SK-N-SH (cell line): ENCODE measurements around the gene STAT5B. TPM values are rescaled to one million over a fixed set of nuclear protein-coding genes. Genes with fewer than 3 reads are reported as not detected.

Source experiments
- CTCF ChIA-PET: fragments of 300-600, 350-600 bp; formaldehyde crosslinking; extraction: SDS; loops from one replicate; lab custom pipeline; 2021; lab: Yijun Ruan, JAX
- POLR2A ChIA-PET: fragments of 350-600 bp; sonication (Branson Sonifier 250); formaldehyde crosslinking; extraction: SDS; loops from one replicate; lab custom pipeline; 2020; ENCODE audit warnings: antibody characterized with exemption, inconsistent platforms; lab: Yijun Ruan, JAX
- DNase-seq: peaks from one replicate; pipeline ENCODE4 v3.0.0; 2012
- H2AFZ ChIP-seq: fragments of 200-600 bp; sonication (generic); 2 replicates; pipeline ENCODE4 v1.8.1; 2016; ENCODE audit warnings: antibody characterized with exemption, mild to moderate bottlenecking, low read depth
- H3F3A ChIP-seq: fragments of 200-600 bp; sonication (generic); replicated peaks from 2 replicates; pipeline ENCODE3; 2016; ENCODE audit warnings: antibody characterized with exemption, mild to moderate bottlenecking; ENCODE audit not compliant: insufficient read depth
- H3K27ac ChIP-seq, 2 experiments: fragments of 200-500 bp in 1 of 2; fragments of 200-600 bp in 1 of 2; sonication (Bioruptor generic) in 1 of 2; sonication (generic), shearing (Covaris generic) in 1 of 2; 2 replicates each; pipeline versions ENCODE4 v1.5.1 to v1.6.1; 2014 to 2016; ENCODE audit warnings: low read depth in 2 of 2, inconsistent platforms in 1 of 2, low read length in 1 of 2, mild to moderate bottlenecking in 1 of 2, mixed read lengths in 1 of 2
- H3K27me3 ChIP-seq: fragments of 200-600 bp; sonication (generic), shearing (Covaris generic); 2 replicates; pipeline ENCODE4 v1.6.1; 2016; ENCODE audit warnings: mixed run types; ENCODE audit not compliant: insufficient read depth
- H3K36me3 ChIP-seq, 2 experiments: fragments of 200-500 bp in 1 of 2; fragments of 200-600 bp in 1 of 2; sonication (Bioruptor generic) in 1 of 2; sonication (generic) in 1 of 2; replicated peaks in 1 of 2; 2 replicates each; pipeline versions ENCODE3 to v1.5.1; 2014 to 2016; ENCODE audit warnings: low read length in 1 of 2, mild to moderate bottlenecking in 1 of 2; ENCODE audit not compliant: insufficient read depth in 2 of 2, control insufficient read depth in 1 of 2
- H3K4me1 ChIP-seq, 2 experiments: fragments of 200-500 bp in 1 of 2; fragments of 200-600 bp in 1 of 2; sonication (Bioruptor generic) in 1 of 2; sonication (generic), shearing (Covaris generic) in 1 of 2; 2 replicates each; pipeline versions ENCODE4 v1.5.1 to v1.6.1; 2014 to 2016; ENCODE audit warnings: low read depth in 1 of 2, low read length in 1 of 2, mixed run types in 1 of 2; ENCODE audit not compliant: insufficient read depth in 2 of 2, control insufficient read depth in 1 of 2
- H3K4me2 ChIP-seq: fragments of 200-600 bp; sonication (generic), shearing (Covaris generic); 2 replicates; pipeline ENCODE4 v1.6.1; 2017; ENCODE audit warnings: mixed run types
- H3K4me3 ChIP-seq, 2 experiments: fragments of 200-500 bp in 1 of 2; fragments of 200-600 bp in 1 of 2; sonication (Bioruptor generic) in 1 of 2; sonication (generic), shearing (Covaris generic) in 1 of 2; 2 replicates each; pipeline versions ENCODE4 v1.5.1 to v1.8.1; 2014 to 2016; ENCODE audit warnings: low read depth in 2 of 2, inconsistent platforms in 1 of 2, low read length in 1 of 2, mild to moderate bottlenecking in 1 of 2, mixed read lengths in 1 of 2, moderate library complexity in 1 of 2
- H3K79me2 ChIP-seq: fragments of 200-600 bp; sonication (generic); 2 replicates; pipeline ENCODE4 v1.8.1; 2017; ENCODE audit warnings: mild to moderate bottlenecking; ENCODE audit not compliant: insufficient read depth
- H3K9ac ChIP-seq: fragments of 200-600 bp; sonication (generic); 2 replicates; pipeline ENCODE4 v1.6.1; 2017; ENCODE audit warnings: mixed run types
- H3K9me2 ChIP-seq: fragments of 200-600 bp; sonication (generic); 2 replicates; pipeline ENCODE4 v1.6.1; 2017; ENCODE audit warnings: mixed run types
- H3K9me3 ChIP-seq: fragments of 200-600 bp; sonication (generic); 2 replicates; pipeline ENCODE4 v1.6.1; 2017; ENCODE audit warnings: mixed run types, mild to moderate bottlenecking, moderate library complexity
- H4K20me1 ChIP-seq: fragments of 200-600 bp; sonication (generic); 2 replicates; pipeline ENCODE4 v1.6.1; 2017; ENCODE audit warnings: mild to moderate bottlenecking, mixed run types; ENCODE audit not compliant: insufficient read depth
- CHD2 ChIP-seq: fragments of 150-350 bp; IDR thresholded peaks from 2 replicates; pipeline ENCODE4 v1.6.1; 2018; ENCODE audit warnings: low read length; ENCODE audit not compliant: partially characterized antibody
- EZH2phosphoT487 ChIP-seq: fragments of 200-600 bp; sonication (generic); IDR thresholded peaks from 2 replicates; pipeline ENCODE4 v1.6.1; 2017; ENCODE audit warnings: low read depth, mixed run types, mild to moderate bottlenecking, antibody characterized with exemption, moderate library complexity, borderline replicate concordance
- FOXM1 ChIP-seq: IDR thresholded peaks from 2 replicates; pipeline ENCODE4 v1.4.0; 2012; ENCODE audit warnings: low read depth, mild to moderate bottlenecking
- GABPA ChIP-seq: IDR thresholded peaks from 2 replicates; pipeline ENCODE4 v1.4.0; 2012; ENCODE audit warnings: low read depth, mild to moderate bottlenecking
- GATA2 ChIP-seq: sonication (generic); formaldehyde crosslinking; IDR thresholded peaks from 2 replicates; pipeline ENCODE4 v1.5.0; 2020; ENCODE audit warnings: mild to moderate bottlenecking, missing genetic modification reagents
- MAX ChIP-seq: IDR thresholded peaks from 2 replicates; pipeline ENCODE4 v1.4.0; 2012; ENCODE audit warnings: low read depth
- NFIC ChIP-seq: IDR thresholded peaks from 2 replicates; pipeline ENCODE4 v1.4.0; 2012; ENCODE audit warnings: borderline replicate concordance
- NRF1 ChIP-seq: IDR thresholded peaks from 2 replicates; pipeline ENCODE4 v1.6.1; 2012; ENCODE audit warnings: low read depth, mild to moderate bottlenecking, low read length
- POLR2AphosphoS5 ChIP-seq: IDR thresholded peaks from 2 replicates; pipeline ENCODE4 v1.6.1; 2012; ENCODE audit warnings: low read depth, low read length
- RAD21 ChIP-seq: IDR thresholded peaks from 2 replicates; pipeline ENCODE4 v1.6.1; 2012; ENCODE audit warnings: mild to moderate bottlenecking, low read length
- RCOR1 ChIP-seq: fragments of 150-350 bp; IDR thresholded peaks from 2 replicates; pipeline ENCODE4 v1.6.1; 2017; ENCODE audit warnings: antibody characterized with exemption, low read length
- REST ChIP-seq: IDR thresholded peaks from 2 replicates; pipeline ENCODE4 v1.6.1; 2012; ENCODE audit warnings: mild to moderate bottlenecking, low read depth, low read length, moderate library complexity
- RXRA ChIP-seq: IDR thresholded peaks from 2 replicates; pipeline ENCODE4 v1.4.0; 2012; ENCODE audit warnings: low read depth, mild to moderate bottlenecking, borderline replicate concordance
- SIN3A ChIP-seq: IDR thresholded peaks from 2 replicates; pipeline ENCODE4 v1.6.1; 2012; ENCODE audit warnings: low read depth, mild to moderate bottlenecking, low read length, moderate library complexity, borderline replicate concordance
- SMC3 ChIP-seq: IDR thresholded peaks from 2 replicates; pipeline ENCODE4 v1.6.1; 2012; ENCODE audit warnings: low read depth, low read length, improper control_type of control experiment
- TCF12 ChIP-seq: IDR thresholded peaks from 2 replicates; pipeline ENCODE4 v1.4.0; 2012
- WGBS: methylation state at CpG from one replicate; pipeline ENCODE4 v1.1.6; 2017; ENCODE audit warnings: low lambda C conversion rate; 5-methylcytosine and 5-hydroxymethylcytosine counted together
- polyA plus RNA-seq, 3 experiments: library from polyadenylated mRNA; depleted of rRNA; stranded (reverse); fragments of >200 nt; gene quantifications; 2 replicates each; pipeline ENCODE4 v1.2.3, GENCODE V29; 2012
- TF ChIP-seq, protein P1 (sequence below): fragments of 150-350 bp; IDR thresholded peaks from 2 replicates; pipeline ENCODE4 v1.6.1; 2016; ENCODE audit warnings: mild to moderate bottlenecking, low read depth, low read length
- TF ChIP-seq, protein P2 (sequence below): fragments of 150-350 bp; IDR thresholded peaks from 2 replicates; pipeline ENCODE4 v1.6.1; 2017; ENCODE audit warnings: antibody characterized with exemption, low read length, low read depth, borderline replicate concordance

The STAT5B gene
- polyA plus RNA-seq, 1 of the 3 experiments (the other 2 are of a cell fraction), result 23.6 TPM

GRCh38 chr17:42202696-42203095 is 73.5 kb downstream of the STAT5B start:
- H3K36me3 ChIP-seq, result peaks cover 10 to 19% of the 10 kb centered on the region in 2 experiments
- H3K4me2 ChIP-seq, result no peak overlapping the region
- no peaks in the 10 kb centered on the region for H3K27me3 ChIP-seq
- no peaks in the 10 kb centered on the region for H3K9me3 ChIP-seq
- H3K4me1 ChIP-seq, result peaks cover 0 to 12% of the 10 kb centered on the region in 2 experiments; a peak in 1 of 4 replicates
- no peak overlapping the region for H3K4me3 ChIP-seq
- TF ChIP-seq RCOR1, result no peak
- TF ChIP-seq CHD2, result no peak
- TF ChIP-seq MAX, result no peak
- TF ChIP-seq GATA2 (CRISPR knock-in tag), result no peak
- TF ChIP-seq RAD21, result no peak
- TF ChIP-seq RXRA, result no peak
- no peak for TF ChIP-seq SIN3A
- no peak for TF ChIP-seq NRF1
- TF ChIP-seq FOXM1, result no peak
- H2AFZ ChIP-seq, result no peak overlapping the region
- no peaks in the 10 kb centered on the region for H3K79me2 ChIP-seq
- H3F3A ChIP-seq, result no peaks in the 10 kb centered on the region
- no peak overlapping the region for H3K9ac ChIP-seq
- CTCF ChIA-PET, result interaction anchor here (0.8 to 3.8 kb wide), 7 partner anchors 15 to 121 kb away, joined by 3 to 19 read pairs (median 3); partner anchors contain the start of gene KCNH4
- no peak overlapping the region for H3K27ac ChIP-seq
- DNase-seq, result no peak
- POLR2A ChIA-PET, result no interaction called here
- H4K20me1 ChIP-seq, result no peaks in the 10 kb centered on the region
- H3K9me2 ChIP-seq, result no peaks in the 10 kb centered on the region
- 91% methylated on average over 5 of the region's 5 CpGs for WGBS

- H3K4me2 ChIP-seq, result no peak overlapping the region
- no peaks in the 10 kb centered on the region for H3K79me2 ChIP-seq
- TF ChIP-seq SMC3 (no peak), TCF12 (no peak), NFIC (no peak), NRF1 (no peak), GATA2 (CRISPR knock-in tag) (no peak), RAD21 (no peak), REST (no peak), POLR2AphosphoS5 (no peak), EZH2phosphoT487 (no peak), GABPA (no peak)
- TF ChIP-seq, protein P1, sequence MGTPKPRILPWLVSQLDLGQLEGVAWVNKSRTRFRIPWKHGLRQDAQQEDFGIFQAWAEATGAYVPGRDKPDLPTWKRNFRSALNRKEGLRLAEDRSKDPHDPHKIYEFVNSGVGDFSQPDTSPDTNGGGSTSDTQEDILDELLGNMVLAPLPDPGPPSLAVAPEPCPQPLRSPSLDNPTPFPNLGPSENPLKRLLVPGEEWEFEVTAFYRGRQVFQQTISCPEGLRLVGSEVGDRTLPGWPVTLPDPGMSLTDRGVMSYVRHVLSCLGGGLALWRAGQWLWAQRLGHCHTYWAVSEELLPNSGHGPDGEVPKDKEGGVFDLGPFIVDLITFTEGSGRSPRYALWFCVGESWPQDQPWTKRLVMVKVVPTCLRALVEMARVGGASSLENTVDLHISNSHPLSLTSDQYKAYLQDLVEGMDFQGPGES, result no peak
- TF ChIP-seq, protein P2, sequence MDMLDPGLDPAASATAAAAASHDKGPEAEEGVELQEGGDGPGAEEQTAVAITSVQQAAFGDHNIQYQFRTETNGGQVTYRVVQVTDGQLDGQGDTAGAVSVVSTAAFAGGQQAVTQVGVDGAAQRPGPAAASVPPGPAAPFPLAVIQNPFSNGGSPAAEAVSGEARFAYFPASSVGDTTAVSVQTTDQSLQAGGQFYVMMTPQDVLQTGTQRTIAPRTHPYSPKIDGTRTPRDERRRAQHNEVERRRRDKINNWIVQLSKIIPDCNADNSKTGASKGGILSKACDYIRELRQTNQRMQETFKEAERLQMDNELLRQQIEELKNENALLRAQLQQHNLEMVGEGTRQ, result no peak
- H3K9ac ChIP-seq, result no peak overlapping the region
- no peaks in the 10 kb centered on the region for H4K20me1 ChIP-seq
- H3K36me3 ChIP-seq, result peaks cover 10 to 14% of the 10 kb centered on the region in 2 experiments
- H3K9me3 ChIP-seq, result no peaks in the 10 kb centered on the region
- DNase-seq, result no peak
- peaks cover 0 to 12% of the 10 kb centered on the region in 2 experiments; a peak in 1 of 4 replicates for H3K4me1 ChIP-seq
- 100% methylated on average over 1 of the region's 6 CpGs for WGBS
- no peak overlapping the region for H3K4me3 ChIP-seq
- H3F3A ChIP-seq, result no peaks in the 10 kb centered on the region
- no peak overlapping the region for H3K27ac ChIP-seq
- ChIA-PET CTCF (interaction anchor here (0.8 to 3.8 kb wide), 7 partner anchors 16 to 121 kb away, joined by 3 to 19 read pairs (median 3); partner anchors contain the start of gene KCNH4), POLR2A (no interaction called here)
- no peak overlapping the region for H2AFZ ChIP-seq
- no peaks in the 10 kb centered on the region for H3K27me3 ChIP-seq
- no peaks in the 10 kb centered on the region for H3K9me2 ChIP-seq
These were observed 74.0 kb downstream of the STAT5B start for GRCh38 chr17:42202159-42202558.
